Activated CD4-positive, CD25-positive, alpha-beta regulatory T cell treated with anti-CD3 and anti-CD28 coated beads, Interleukin-2, amount 50 U/mL, for 72 hours (primary cell): ENCODE results near the gene ANKRD36B.
A peak's percentile ranks its signal among the peaks of the same experiment; 100 is the strongest.
"Not testable (repeated sequence)": the region's sequence is repeated elsewhere in the genome, so short reads cannot be mapped to it uniquely, and the experiment has no call there.

Source experiments
- DNase-seq: peaks from one replicate; pipeline ENCODE4 v3.0.0; 2021

ANKRD36B gene

DNA sequence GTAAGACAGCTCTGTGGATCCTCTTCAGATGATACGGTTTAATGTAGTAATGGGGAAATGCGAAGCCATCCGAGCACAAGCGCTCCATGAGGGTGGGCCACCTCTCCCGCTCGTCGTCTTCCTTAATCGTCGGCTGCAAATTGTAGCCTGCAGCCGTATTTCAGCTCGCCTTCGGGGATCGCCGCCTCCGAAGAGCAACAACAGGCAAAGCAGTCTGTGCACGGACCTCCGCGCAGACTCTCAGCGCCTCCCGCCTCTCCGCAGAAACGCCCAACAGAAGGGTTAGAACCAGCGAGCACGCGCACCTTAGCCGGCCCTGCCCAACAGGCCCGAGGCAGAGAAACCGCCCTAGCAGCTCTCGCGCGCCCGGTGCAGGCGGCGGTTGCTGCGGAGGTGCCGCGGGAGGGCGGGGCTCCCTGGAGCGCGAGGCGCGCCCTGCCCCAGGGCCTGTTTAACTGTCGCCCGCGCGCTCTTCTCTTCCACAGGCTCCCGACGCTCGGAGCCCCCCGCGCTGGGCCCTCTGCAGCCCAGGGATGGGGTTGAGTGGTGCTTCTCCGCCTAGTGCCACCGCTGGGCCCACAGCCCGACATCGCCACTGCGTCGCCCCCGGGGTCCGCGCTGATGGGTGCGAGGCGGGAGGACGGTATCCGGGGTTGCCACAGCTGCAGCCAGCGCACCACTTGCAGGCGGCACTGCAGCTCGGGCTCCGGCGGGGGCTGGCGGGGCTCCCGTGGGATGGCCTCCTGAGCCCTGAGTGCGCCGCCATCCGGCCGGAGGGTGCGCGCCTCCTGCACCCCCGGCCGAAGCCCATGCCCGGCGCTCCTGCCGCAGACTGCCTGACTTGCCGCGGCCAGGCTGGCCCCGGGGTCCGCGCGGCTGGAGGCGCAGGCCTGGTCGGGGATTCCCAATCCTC is at the start of gene ANKRD36B:
ANKRD36B (minus strand) TSS at position 280 of the 913 bp plus-strand sequence; CDS start at position 88, 192 bp downstream.
- peak; percentile 76 for DNase-seq

DNA sequence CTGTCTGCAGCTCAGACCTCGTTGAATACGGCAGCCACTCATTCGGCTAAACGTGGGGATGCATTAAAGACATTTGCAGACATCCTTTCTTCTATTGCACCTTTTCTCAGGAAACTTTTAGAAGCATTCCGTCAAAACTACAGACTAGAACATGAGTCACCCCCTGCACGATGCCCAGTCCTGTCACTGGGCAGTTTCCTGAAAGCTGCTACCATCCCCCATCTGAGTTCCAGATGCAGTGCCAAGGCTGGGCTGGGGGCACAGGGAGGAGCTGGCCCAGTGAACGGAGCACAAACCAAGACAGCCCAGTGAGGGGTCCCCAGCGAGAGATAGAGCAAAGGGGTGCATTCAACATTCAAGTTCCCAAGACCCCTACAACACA is 36.4 kb upstream of the ANKRD36B start:
- not testable (repeated sequence) for DNase-seq

DNA sequence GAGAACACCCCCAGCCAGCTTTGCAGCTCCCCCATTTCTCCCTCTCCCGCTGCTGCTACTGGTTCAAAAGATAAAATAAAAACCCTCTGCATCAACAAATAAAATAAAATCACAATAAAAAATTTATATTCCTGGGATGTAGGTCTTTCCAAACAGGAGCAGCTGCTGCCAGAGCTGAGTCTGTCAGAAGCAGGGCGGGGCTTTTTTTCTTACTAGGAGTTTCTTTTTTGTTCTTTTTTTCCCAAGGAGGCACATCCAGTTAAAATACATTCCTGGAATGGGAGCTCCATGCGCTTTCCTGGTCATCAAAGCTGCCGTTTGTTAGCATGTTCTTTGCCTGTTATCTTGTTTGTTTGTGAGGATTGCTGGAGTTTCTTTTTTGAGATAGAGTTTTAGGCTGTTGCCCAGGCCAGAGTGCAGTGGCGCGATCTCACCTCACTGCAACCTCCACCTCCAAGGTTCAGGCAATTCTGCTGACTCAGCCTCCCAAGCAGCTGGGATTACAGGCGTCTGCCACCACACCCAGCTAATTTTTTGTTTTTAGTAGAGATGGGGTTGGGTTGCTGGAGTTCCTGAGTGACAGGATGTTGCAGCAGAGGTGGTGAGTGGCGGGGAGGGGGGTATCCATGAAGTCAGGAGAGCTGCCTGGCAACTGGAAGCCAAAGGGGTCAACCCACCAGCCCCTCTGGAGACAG is 35.8 kb upstream of the ANKRD36B start:
- DNase-seq = not testable (repeated sequence)

DNA sequence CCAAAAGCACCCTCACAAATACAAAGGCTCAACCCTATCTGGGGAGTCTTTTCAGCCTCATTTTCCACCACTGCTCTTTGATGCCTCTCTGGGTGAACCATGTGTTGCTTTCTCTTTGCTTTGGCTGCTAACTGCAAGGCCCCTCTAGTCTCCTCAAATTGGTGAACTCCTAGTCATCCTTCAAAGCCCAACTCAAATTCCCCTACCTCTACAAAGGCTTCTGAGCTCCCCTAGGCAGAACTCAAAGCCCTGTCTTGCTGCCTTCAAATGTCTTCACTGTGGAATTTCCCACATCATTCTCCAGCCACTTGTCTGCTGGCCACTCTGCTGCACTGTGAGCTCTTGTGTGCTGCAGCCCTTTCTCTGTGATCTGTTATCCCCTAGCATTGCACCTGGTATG is 33.3 kb upstream of the ANKRD36B start:
- DNase-seq = not testable (repeated sequence)

DNA sequence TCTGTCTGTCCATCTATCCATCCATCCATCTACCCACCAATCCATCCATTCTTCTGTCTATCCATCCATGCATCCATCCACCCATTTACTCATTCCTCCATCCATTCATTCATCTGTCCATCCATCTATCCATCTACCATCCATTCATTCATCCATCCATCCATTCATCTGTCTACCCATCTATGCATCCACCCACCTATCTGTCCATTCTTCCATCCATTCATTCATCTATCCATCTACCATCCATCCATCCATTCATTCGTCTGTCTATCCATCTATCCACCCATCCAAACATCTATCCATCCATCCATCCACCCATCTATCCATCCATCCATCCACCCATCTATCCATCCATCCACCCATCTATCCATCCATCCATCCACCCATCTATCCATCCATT is 30.8 kb upstream of the ANKRD36B start:
- DNase-seq = not testable (repeated sequence)

DNA sequence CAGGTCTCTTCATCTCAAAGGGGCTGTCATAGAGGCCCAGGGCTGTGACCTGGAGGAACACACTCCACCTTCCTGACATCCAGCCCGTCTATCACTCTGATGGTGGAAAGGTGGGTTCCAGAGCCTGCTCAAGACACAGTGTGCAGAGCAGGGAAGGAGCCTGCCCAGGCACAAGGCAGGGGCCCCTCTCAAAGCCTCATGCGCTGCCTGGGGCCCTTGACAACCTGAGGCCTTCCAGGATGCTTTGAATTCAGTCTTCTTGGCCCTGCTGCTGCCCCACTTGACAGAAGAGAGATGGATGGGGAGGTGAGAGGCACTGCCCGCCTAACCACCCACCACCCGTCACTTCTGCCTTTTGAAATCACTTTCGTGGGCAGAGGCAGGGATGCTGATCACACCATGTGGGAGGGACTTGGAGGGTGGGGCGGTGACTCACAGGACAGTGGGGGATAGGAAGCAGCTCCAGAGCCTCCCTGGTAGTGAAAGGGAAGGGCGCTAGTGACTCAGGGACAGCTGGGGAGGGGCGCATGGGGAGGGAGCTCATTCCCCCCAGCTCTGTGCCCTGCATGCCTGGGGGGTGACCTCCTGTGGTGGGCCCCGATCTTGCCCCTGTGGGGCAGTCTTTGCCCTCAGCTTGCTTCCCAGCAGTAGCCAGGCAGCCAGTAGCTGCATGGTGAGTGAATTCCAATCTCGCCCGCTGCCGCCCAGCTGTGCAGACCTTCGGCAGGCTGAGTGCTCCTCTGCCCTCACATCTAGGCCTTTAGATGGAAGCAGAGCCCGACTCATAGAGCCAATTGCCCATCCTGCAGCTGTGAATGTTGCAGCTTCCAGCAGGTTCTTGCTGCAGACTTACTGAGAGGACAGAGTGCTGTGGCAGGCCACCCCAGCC is 29.5 kb upstream of the ANKRD36B start:
- DNase-seq = not testable (repeated sequence)

DNA sequence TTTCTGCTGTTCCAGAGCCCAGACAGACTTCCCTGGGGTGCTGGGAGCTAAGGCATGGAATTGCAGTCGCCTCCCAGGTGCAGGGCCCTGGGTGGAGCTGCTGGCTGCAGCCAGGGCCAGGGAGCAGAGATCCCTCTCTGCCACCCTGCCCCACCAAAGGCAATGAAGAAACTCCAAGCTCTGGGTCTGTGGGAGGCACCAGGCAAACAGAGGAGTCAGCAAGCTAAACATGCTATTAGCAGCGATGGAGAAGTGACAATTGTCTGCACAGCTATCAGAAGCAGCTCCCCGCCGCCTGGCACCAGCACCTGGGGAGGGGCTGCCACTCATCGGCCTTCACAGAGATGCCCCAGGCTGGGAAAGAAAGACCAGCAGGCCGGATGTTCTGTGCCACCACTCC is 28.2 kb upstream of the ANKRD36B start:
- no peak for DNase-seq

DNA sequence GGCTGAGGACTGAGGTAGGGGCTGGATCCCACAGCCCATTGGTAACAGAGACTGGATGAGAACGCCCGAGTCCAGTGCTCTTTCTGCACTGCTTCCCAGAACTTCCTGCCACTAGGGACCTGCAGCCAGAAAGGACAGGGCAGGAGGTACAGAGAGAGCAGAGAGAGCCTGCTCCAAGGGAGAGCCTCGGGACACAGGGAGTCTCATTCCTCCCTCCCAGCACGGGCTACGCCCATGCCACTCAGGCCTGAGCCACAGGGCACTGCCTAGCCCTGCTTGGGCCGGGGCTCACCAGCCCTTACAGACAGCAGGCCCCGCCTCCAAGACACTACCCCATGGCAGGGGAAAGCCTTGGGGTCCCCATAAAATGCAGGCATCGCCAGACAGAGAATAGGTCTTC is 26.1 kb upstream of the ANKRD36B start:
- not testable (repeated sequence) for DNase-seq

DNA sequence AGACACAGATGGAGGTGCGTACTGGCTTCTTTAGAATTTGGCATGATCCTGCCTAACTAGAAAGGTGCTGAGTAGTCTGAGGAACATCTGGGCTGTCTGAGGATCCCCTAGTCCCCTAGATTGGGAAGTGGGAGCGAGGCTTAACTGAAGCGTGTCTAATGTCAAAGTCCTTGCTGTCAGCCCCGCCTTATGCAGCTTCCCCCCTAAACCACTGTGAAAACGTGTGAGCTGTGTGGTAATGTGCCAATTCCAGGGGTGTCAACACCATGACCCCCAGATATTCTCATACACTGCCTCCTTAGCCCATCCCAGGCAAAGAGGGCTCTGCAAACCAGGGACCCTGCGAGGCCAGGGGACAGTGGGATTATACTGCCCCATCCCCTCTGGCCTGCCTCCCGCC is 22.2 kb upstream of the ANKRD36B start:
- not testable (repeated sequence) for DNase-seq

DNA sequence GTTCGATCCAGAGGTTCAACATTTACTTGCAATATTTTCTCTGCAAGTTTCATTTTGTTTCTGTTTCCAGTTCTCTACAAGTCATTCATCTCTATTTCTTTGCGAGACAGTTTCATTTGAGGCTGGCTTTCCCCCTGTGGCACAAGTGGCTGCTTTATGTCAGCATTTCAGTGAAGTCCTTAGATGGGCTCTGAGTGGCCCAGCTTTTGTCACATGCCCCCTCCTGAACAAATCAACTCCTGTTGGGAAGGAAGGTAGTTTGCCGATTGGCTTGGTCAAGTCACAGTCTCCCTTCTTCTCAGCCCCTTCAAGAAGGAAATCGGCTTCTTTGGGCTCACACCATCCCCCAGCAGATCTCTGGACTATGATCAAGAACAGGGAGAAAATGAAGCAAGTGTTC is 19.1 kb upstream of the ANKRD36B start:
- DNase-seq = not testable (repeated sequence)

DNA sequence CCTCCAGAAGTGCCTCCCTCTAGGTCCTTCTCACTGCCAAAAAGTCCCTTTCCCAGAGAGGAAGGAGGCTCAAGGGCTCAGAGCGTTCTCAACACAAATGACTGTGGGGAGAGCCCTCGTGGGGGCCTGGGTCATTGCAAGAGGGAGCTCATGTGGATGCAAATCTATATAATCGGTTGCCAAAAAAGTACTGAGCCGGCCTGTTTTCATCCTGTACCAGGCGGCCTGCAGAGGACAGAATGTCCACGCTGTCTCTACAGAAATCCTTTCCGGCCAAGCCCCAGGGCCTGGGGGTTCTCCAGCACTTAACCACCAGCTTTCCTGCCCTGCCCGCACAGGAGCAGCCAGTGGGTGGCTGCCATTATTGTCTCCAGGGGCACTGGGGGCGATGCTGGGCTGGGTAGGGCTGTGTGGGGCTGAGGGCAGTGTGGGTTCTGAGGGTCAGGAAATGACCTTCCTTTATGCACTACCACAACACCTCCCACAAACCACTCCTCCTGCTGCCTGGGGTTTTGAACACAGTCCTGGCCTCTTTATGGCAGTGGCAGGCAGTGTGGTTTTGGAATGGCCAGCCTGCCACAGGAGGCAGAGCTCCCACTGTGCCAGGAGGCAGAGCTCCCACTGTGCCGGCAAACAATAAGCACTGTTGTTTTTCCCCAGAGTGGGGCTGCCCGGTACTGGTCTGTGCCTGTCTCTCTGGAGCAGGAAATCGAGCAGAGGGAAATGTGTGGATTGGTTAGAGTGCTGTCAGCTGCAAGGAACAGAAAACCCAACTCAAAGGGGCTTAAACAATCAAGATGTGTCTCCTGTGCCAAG is 16.1 kb upstream of the ANKRD36B start:
- not testable (repeated sequence) for DNase-seq

DNA sequence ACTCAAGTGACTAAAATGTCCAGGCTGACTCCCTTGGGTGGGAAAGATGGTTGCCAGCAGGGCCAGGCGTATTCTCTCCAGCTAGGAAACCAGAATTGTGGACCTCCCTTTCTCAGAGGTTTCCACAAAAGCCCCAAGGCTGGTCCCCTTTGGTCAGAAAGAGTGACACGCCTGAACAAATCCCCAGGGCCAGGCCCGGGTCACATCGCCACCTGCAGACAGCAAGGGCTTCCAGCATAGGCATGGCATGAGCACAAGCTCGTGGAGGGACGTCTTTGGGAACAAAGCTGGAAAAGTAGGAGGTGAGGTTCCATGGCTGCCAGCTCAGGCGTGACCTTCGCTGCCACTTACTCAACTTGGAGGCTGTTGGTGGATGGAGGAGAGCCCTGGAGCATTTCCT is 15.4 kb upstream of the ANKRD36B start:
- not testable (repeated sequence) for DNase-seq

DNA sequence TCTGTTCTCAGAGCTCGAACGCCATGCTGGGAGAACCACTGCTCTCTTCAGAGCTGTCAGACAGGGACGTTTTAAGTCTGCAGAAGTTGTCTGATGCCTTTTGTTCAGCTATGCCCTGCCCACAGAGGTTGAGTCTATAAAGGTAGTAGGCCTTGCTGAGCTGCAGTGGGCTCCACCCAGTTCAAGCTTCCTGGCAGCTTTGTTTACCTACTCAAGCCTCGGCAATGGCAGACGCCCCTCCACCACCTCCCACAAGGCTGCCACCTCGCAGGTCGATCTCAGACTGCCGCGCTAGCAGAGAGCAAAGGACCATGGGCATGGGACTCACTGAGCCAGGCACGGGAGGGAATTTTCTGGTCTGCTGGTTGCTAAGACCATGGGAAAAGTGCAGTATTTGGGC is 11.9 kb upstream of the ANKRD36B start:
- DNase-seq = not testable (repeated sequence)

DNA sequence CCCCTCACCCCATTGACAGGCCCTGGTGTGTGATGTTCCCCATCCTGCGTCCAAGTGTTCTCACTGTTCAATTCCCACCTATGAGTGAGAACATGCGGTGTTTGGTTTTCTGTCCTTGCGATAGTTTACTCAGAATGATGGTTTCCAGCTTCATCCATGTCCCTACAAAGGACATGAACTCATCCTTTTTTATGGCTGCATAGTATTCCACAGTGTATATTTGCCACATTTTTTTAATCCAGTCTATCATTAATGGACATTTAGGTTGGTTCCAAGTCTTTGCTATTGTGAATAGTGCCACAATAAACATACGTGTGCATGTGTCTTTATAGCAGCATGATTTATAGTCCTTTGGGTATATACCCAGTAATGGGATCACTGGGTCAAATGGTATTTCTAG is 6.5 kb upstream of the ANKRD36B start:
- DNase-seq = not testable (repeated sequence)

DNA sequence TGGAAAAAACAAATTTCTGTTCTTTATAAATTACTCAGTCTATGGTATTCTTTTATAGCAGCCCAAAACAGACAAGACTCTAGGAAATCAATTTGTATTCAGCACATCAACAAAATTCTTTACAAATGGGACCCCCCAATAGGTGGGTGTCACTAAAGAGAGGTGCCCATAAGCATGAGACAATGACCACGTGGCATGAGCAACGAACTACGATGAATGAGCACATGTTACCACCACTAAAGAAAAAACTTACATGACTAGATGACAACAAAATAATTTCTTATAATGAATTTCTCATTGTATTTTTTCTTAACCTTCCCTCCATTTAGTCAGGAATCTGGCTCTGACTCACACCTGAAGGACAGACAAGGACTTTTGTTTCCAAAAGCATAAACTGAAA is 3.8 kb upstream of the ANKRD36B start:
- not testable (repeated sequence) for DNase-seq

DNA sequence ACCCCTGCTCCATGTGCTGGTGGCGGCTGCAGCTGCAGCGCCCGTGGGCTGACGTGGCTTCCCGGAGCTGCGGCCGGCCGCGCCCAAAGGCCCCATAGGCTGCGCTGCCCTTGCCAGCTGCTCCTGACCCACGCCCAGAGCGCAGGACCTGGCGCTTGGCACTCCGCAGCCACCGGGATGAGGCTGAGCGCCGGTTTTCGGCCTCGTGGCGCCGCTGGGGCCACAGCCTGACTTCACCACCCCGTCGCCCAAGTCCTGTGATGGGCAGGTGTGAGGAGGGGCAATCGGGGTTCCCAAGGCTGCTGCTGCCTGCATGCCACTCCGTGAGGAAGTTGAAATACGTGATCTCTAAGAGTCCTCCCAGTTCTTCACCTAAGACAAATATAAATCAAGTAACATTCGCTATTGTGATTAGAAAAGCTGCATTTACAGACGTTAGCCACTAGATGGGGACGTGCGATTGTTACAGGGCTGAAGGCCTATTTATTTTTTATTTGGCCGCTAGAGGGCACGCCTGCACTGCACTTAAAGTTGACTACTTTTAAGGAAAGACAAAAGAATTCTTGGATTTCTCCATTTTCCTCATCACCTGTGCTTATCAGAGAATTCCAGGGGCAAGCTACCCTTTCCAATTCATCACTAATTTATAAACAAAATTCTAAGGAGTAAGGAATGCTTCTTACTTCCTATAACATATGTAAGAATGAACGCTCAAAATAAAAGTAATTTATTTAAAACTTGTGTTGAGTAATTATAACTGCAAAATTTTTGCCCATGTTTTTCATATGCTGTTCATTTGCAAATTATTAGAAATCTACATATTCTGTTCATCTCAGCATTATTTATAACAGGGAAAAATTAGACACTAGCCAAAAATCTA is 1.1 kb upstream of the ANKRD36B start:
- DNase-seq = peak; percentile 66

DNA sequence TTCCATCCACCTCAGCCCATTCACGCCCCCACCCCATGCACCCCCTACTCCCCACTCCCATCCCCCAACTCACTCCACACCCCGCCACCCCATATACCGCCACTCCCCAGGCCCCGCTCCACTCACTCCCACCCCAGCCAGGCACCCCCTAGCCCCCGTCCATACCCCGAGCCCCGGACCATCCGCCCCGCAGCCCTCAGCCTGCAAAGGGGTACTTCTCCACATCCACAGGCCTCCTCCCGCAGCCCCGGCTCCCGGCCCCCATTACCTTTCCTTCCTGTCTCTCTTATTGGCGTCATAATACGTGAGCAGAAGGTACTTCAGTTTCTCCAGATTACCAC is 450 bp downstream of the ANKRD36B start:
- not testable (repeated sequence) for DNase-seq

DNA sequence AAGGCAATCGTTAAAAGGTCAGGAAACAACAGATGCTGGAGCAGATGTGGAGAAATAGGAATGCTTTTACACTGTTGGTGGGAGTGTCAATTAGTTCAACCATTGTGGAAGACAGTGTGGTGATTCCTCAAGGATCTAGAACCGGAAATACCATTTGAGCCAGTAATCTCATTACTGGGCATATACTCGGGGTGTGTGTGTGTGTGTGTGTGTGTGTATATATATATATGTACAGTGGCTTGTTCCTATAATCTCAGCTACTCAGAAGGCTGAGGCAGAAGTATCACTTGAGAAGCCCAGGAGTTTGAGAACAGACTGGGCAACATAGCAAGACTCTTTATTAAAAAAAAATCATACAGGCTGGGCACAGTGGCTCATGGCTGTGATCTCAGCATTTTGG is 24.0 kb downstream of the ANKRD36B start:
- not testable (repeated sequence) for DNase-seq

DNA sequence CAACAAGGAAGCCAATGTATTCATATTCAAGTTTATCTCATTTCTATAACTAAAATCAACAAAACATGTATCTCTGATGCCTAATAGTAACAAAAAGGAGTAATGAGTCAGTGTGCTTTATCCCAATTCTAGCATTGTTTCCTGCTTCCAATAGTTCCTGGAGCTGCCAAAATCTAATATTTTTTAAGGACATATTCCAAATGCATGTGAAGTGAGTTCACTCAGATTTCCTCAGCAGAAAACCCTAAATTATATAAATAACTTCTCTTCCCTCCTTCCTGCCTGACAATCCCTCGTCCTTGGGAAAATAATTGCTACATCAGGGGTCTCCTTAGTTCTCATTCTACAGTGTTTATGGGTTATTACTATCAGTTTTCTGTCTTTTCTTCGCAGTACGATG is 37.3 kb downstream of the ANKRD36B start:
- not testable (repeated sequence) for DNase-seq

DNA sequence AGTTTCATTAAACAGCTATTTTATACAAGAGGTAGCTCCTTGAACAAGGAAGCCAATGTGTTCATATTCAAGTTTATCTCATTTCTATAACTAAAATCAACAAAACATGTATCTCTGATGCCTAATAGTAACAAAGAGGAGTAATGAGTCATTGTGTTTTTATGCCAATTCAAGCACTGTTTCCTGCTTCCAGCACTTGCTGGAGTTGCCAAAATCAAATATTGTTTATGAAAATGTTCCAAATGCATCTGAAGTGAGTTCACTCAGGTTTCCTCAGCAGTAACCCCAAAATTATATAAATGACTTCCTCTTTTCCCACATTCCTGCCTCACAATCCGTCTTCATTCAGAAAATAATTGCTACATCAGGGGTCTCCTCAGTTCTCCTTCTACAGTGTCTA is 39.2 kb downstream of the ANKRD36B start:
- not testable (repeated sequence) for DNase-seq

DNA sequence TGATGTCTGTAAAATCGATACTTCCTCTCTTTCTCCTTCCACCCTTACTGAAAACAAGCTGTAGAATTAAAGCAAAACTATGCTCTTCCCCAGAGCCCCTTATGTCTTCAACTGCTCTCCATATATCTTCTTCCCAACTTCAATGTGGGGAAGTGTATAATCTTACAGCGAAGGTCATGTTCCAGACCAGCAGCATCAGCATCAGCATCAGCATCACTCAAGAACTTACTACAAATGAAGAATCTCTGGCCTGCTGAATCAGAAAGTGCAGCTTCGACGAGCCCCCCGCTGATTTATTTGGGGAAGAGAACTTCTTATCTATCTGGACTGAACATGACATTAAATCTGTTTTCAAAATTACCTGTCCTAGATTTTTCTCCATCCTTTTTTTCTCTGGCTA is 40.6 kb downstream of the ANKRD36B start:
- not testable (repeated sequence) for DNase-seq
